Measurements from ENCODE around the gene HDAC9.
A peak's percentile ranks its signal among the peaks of the same experiment; 100 is the strongest.

HDAC9 gene

GRCh38 chr7:18901351-18901750 lies 405.8 kb downstream of the HDAC9 start:
- 92% methylated on average over 2 of the region's 3 CpGs for WGBS
- H3K4me1 ChIP-seq (ENCODE audit: control insufficient read depth, insufficient read depth, low read depth, low read length) = no peaks in the 10 kb centered on the region
- H3K18ac ChIP-seq (ENCODE audit: low read depth in 1 of 2, low read length in 2 of 2) = no peak overlapping the region

GRCh38 chr7:18901982-18902421 lies 406.5 kb downstream of the HDAC9 start:
- Histone ChIP-seq H3K27me3 (ENCODE audit: control insufficient read depth in 1 of 2, insufficient read depth in 1 of 2, low read length in 2 of 2) (no peaks in the 10 kb centered on the region), H2AFZ (ENCODE audit: low read depth, low read length) (no peak overlapping the region), H2BK12ac (ENCODE audit: low read length in 2 of 2) (no peak overlapping the region), H3K14ac (ENCODE audit: low read length in 2 of 2) (no peak overlapping the region), H3K4me3 (ENCODE audit: insufficient read depth in 1 of 2, low read depth in 1 of 2, low read length in 2 of 2) (no peak overlapping the region), H3K23ac (ENCODE audit: low read length in 2 of 2) (no peak overlapping the region), H4K91ac (ENCODE audit: low read length) (no peak overlapping the region), H3K18ac (ENCODE audit: low read depth in 1 of 2, low read length in 2 of 2) (no peak overlapping the region), H3K36me3 (ENCODE audit: control insufficient read depth in 1 of 2, insufficient read depth in 2 of 2, low read depth in 1 of 2, low read length in 2 of 2) (no peaks in the 10 kb centered on the region), H3K27ac (ENCODE audit: low read length, poor library complexity, severe bottlenecking) (no peak overlapping the region), H3K9ac (ENCODE audit: low read length) (peak overlapping the region; percentile 31), H3K4me2 (ENCODE audit: low read length, poor library complexity, severe bottlenecking) (no peak overlapping the region), H3K79me1 (replicated peaks; ENCODE audit: low read length, poor library complexity, severe bottlenecking) (no peaks in the 10 kb centered on the region), H2BK120ac (ENCODE audit: low read depth, low read length) (no peak overlapping the region), H2AK5ac (ENCODE audit: low read length, severe bottlenecking) (no peak overlapping the region), H3K4me1 (ENCODE audit: control insufficient read depth, insufficient read depth, low read depth, low read length) (no peaks in the 10 kb centered on the region), H3K4ac (ENCODE audit: low read depth in 1 of 2, low read length in 2 of 2) (no peak overlapping the region), H2BK15ac (ENCODE audit: low read depth, poor library complexity, severe bottlenecking) (no peak overlapping the region), H3K9me3 (ENCODE audit: control insufficient read depth, low read length) (no peaks in the 10 kb centered on the region), H4K8ac (ENCODE audit: low read length) (no peak overlapping the region), H2BK5ac (ENCODE audit: low read depth, low read length, poor library complexity, severe bottlenecking) (no peak overlapping the region)
- WGBS = 18% methylated on average over 1 of the region's 1 CpG
- DNase-seq = no peak

More at GRCh38 chr7:18901351-18901750, 405.8 kb downstream of the HDAC9 start:
- no peak overlapping the region for H2AFZ ChIP-seq (ENCODE audit: low read depth, low read length)
- H2AK5ac ChIP-seq (ENCODE audit: low read length, severe bottlenecking) = no peak overlapping the region
- H2BK120ac ChIP-seq (ENCODE audit: low read depth, low read length) = no peak overlapping the region
- no peak overlapping the region for H3K27ac ChIP-seq (ENCODE audit: low read length, poor library complexity, severe bottlenecking)
- no peaks in the 10 kb centered on the region for H3K27me3 ChIP-seq (ENCODE audit: control insufficient read depth in 1 of 2, insufficient read depth in 1 of 2, low read length in 2 of 2)
- H2BK15ac ChIP-seq (ENCODE audit: low read depth, poor library complexity, severe bottlenecking) = no peak overlapping the region
- no peak overlapping the region for H4K91ac ChIP-seq (ENCODE audit: low read length)
- H3K23ac ChIP-seq (ENCODE audit: low read length in 2 of 2) = no peak overlapping the region
- H3K14ac ChIP-seq (ENCODE audit: low read length in 2 of 2) = no peak overlapping the region
- H3K4me2 ChIP-seq (ENCODE audit: low read length, poor library complexity, severe bottlenecking) = no peak overlapping the region
- no peak overlapping the region for H3K4ac ChIP-seq (ENCODE audit: low read depth in 1 of 2, low read length in 2 of 2)
- no peaks in the 10 kb centered on the region for H3K36me3 ChIP-seq (ENCODE audit: control insufficient read depth in 1 of 2, insufficient read depth in 2 of 2, low read depth in 1 of 2, low read length in 2 of 2)
- H3K9me3 ChIP-seq (ENCODE audit: control insufficient read depth, low read length) = no peaks in the 10 kb centered on the region
- no peaks in the 10 kb centered on the region for H3K79me1 ChIP-seq (replicated peaks; ENCODE audit: low read length, poor library complexity, severe bottlenecking)
- DNase-seq = no peak
- H3K4me3 ChIP-seq (ENCODE audit: insufficient read depth in 1 of 2, low read depth in 1 of 2, low read length in 2 of 2) = no peak overlapping the region
- no peak overlapping the region for H3K9ac ChIP-seq (ENCODE audit: low read length)
- no peak overlapping the region for H2BK5ac ChIP-seq (ENCODE audit: low read depth, low read length, poor library complexity, severe bottlenecking)
- no peak overlapping the region for H2BK12ac ChIP-seq (ENCODE audit: low read length in 2 of 2)
- no peak overlapping the region for H4K8ac ChIP-seq (ENCODE audit: low read length)

GRCh38 chr7:18902892-18903291 lies 407.3 kb downstream of the HDAC9 start:
- Histone ChIP-seq H2AFZ (ENCODE audit: low read depth, low read length) (no peak overlapping the region), H3K27me3 (ENCODE audit: control insufficient read depth in 1 of 2, insufficient read depth in 1 of 2, low read length in 2 of 2) (no peaks in the 10 kb centered on the region), H3K36me3 (ENCODE audit: control insufficient read depth in 1 of 2, insufficient read depth in 2 of 2, low read depth in 1 of 2, low read length in 2 of 2) (no peaks in the 10 kb centered on the region), H2BK120ac (ENCODE audit: low read depth, low read length) (no peak overlapping the region), H2BK15ac (ENCODE audit: low read depth, poor library complexity, severe bottlenecking) (no peak overlapping the region), H3K4ac (ENCODE audit: low read depth in 1 of 2, low read length in 2 of 2) (no peak overlapping the region), H2BK5ac (ENCODE audit: low read depth, low read length, poor library complexity, severe bottlenecking) (no peak overlapping the region), H3K4me3 (ENCODE audit: insufficient read depth in 1 of 2, low read depth in 1 of 2, low read length in 2 of 2) (no peak overlapping the region), H3K79me1 (replicated peaks; ENCODE audit: low read length, poor library complexity, severe bottlenecking) (no peaks in the 10 kb centered on the region), H3K4me1 (ENCODE audit: control insufficient read depth, insufficient read depth, low read depth, low read length) (no peaks in the 10 kb centered on the region), H2AK5ac (ENCODE audit: low read length, severe bottlenecking) (no peak overlapping the region), H3K9me3 (ENCODE audit: control insufficient read depth, low read length) (no peaks in the 10 kb centered on the region), H3K23ac (ENCODE audit: low read length in 2 of 2) (no peak overlapping the region), H3K9ac (ENCODE audit: low read length) (peak overlapping the region; percentile 5), H3K4me2 (ENCODE audit: low read length, poor library complexity, severe bottlenecking) (no peak overlapping the region), H3K14ac (ENCODE audit: low read length in 2 of 2) (no peak overlapping the region), H4K91ac (ENCODE audit: low read length) (no peak overlapping the region), H3K27ac (ENCODE audit: low read length, poor library complexity, severe bottlenecking) (no peak overlapping the region), H4K8ac (ENCODE audit: low read length) (no peak overlapping the region), H3K18ac (ENCODE audit: low read depth in 1 of 2, low read length in 2 of 2) (no peak overlapping the region), H2BK12ac (ENCODE audit: low read length in 2 of 2) (no peak overlapping the region)
- no peak for DNase-seq

- Histone ChIP-seq H3K4me2 (ENCODE audit: low read length, poor library complexity, severe bottlenecking) (no peak overlapping the region), H2BK120ac (ENCODE audit: low read depth, low read length) (no peak overlapping the region), H3K18ac (ENCODE audit: low read depth in 1 of 2, low read length in 2 of 2) (no peak overlapping the region), H3K14ac (ENCODE audit: low read length in 2 of 2) (no peak overlapping the region), H3K79me1 (replicated peaks; ENCODE audit: low read length, poor library complexity, severe bottlenecking) (no peaks in the 10 kb centered on the region), H2BK12ac (ENCODE audit: low read length in 2 of 2) (no peak overlapping the region), H4K8ac (ENCODE audit: low read length) (no peak overlapping the region), H2BK15ac (ENCODE audit: low read depth, poor library complexity, severe bottlenecking) (no peak overlapping the region), H3K27me3 (ENCODE audit: control insufficient read depth in 1 of 2, insufficient read depth in 1 of 2, low read length in 2 of 2) (no peaks in the 10 kb centered on the region), H3K9ac (ENCODE audit: low read length) (peak overlapping the region; percentile 5), H3K9me3 (ENCODE audit: control insufficient read depth, low read length) (no peaks in the 10 kb centered on the region), H3K4ac (ENCODE audit: low read depth in 1 of 2, low read length in 2 of 2) (no peak overlapping the region), H3K36me3 (ENCODE audit: control insufficient read depth in 1 of 2, insufficient read depth in 2 of 2, low read depth in 1 of 2, low read length in 2 of 2) (no peaks in the 10 kb centered on the region), H2AFZ (ENCODE audit: low read depth, low read length) (no peak overlapping the region), H3K27ac (ENCODE audit: low read length, poor library complexity, severe bottlenecking) (no peak overlapping the region), H3K4me1 (ENCODE audit: control insufficient read depth, insufficient read depth, low read depth, low read length) (no peaks in the 10 kb centered on the region), H3K4me3 (ENCODE audit: insufficient read depth in 1 of 2, low read depth in 1 of 2, low read length in 2 of 2) (peak overlapping the region in 1 of 2 experiments; percentile 5), H2AK5ac (ENCODE audit: low read length, severe bottlenecking) (no peak overlapping the region), H2BK5ac (ENCODE audit: low read depth, low read length, poor library complexity, severe bottlenecking) (no peak overlapping the region), H3K23ac (ENCODE audit: low read length in 2 of 2) (no peak overlapping the region), H4K91ac (ENCODE audit: low read length) (no peak overlapping the region)
- 66% methylated on average over 2 of the region's 4 CpGs for WGBS
- DNase-seq = no peak
These were observed 408.1 kb downstream of the HDAC9 start for GRCh38 chr7:18903695-18904094.
